IMR-90 (cell line): ENCODE results near the gene C2orf92. TPM values are rescaled to one million over a fixed set of nuclear protein-coding genes. Genes with fewer than 3 reads are reported as not detected.

ENCODE experiments used
- ATAC-seq: fragments of 200-7000 bp; cut with Tn5 transposase; 2 replicates; pipeline ENCODE4 v1.9.1; 2020; ENCODE audit warnings: low read depth, mild to moderate bottlenecking, moderate library complexity
- BruUV-seq: library from RNA; stranded (reverse); fragments of 400-500 nt; replicated peaks from 2 replicates; lab custom pipeline; 2021; lab: Mats Ljungman, UMichigan
- CTCF ChIA-PET: fragments of 300-600 bp; formaldehyde crosslinking; extraction: SDS; loops from one replicate; lab custom pipeline; 2021; ENCODE audit warnings: antibody characterized with exemption; lab: Yijun Ruan, JAX
- POLR2A ChIA-PET: fragments of 300-600 bp; sonication (Branson Sonifier 250); formaldehyde crosslinking; loops from one replicate; lab custom pipeline; 2022; ENCODE audit warnings: antibody characterized with exemption; ENCODE audit not compliant: unreplicated experiment; lab: Charles Lee
- DNase-seq: peaks from one replicate; pipeline ENCODE4 v3.0.0; 2013
- H2AFZ ChIP-seq: replicated peaks from 2 replicates; pipeline ENCODE3; 2013; ENCODE audit warnings: low read length, mild to moderate bottlenecking; ENCODE audit not compliant: poor library complexity
- H2AK5ac ChIP-seq: 2 replicates; pipeline ENCODE4 v1.6.1; 2013; ENCODE audit warnings: low read depth, low read length, inconsistent platforms
- H2AK9ac ChIP-seq: replicated peaks from 2 replicates; pipeline ENCODE3; 2013; ENCODE audit warnings: mild to moderate bottlenecking, low read depth, low read length, moderate library complexity; ENCODE audit not compliant: poor library complexity
- H2BK120ac ChIP-seq: 2 replicates; pipeline ENCODE4 v1.6.1; 2013; ENCODE audit warnings: low read depth, low read length, inconsistent platforms
- H2BK15ac ChIP-seq: 3 replicates; pipeline ENCODE4 v1.6.1; 2013; ENCODE audit warnings: low read depth, low read length, inconsistent platforms
- H2BK20ac ChIP-seq: 2 replicates; pipeline ENCODE4 v1.6.1; 2013; ENCODE audit warnings: low read depth, mild to moderate bottlenecking, inconsistent platforms, low read length, moderate library complexity
- H2BK5ac ChIP-seq: 2 replicates; pipeline ENCODE4 v1.6.1; 2013; ENCODE audit warnings: mild to moderate bottlenecking, low read depth, low read length, inconsistent platforms; ENCODE audit not compliant: poor library complexity, severe bottlenecking
- H3K14ac ChIP-seq: replicated peaks from 2 replicates; pipeline ENCODE4 v1.6.1; 2013; ENCODE audit warnings: low read depth, low read length, inconsistent platforms
- H3K18ac ChIP-seq: 2 replicates; pipeline ENCODE4 v1.6.1; 2013; ENCODE audit warnings: low read depth, low read length, control low read depth
- H3K23ac ChIP-seq: 2 replicates; pipeline ENCODE4 v1.6.1; 2013; ENCODE audit warnings: low read depth, low read length, inconsistent platforms
- H3K27ac ChIP-seq: 2 replicates; pipeline ENCODE4 v1.5.1; 2013; ENCODE audit warnings: mild to moderate bottlenecking, control low read depth, low read length; ENCODE audit not compliant: insufficient read depth
- H3K27me3 ChIP-seq: 2 replicates; pipeline ENCODE4 v1.6.1; 2013; ENCODE audit warnings: low read length; ENCODE audit not compliant: control insufficient read depth, insufficient read depth
- H3K36me3 ChIP-seq: 2 replicates; pipeline ENCODE4 v1.6.1; 2013; ENCODE audit warnings: low read length, mixed read lengths; ENCODE audit not compliant: control insufficient read depth, insufficient read depth
- H3K4ac ChIP-seq: 2 replicates; pipeline ENCODE4 v1.6.1; 2013; ENCODE audit warnings: low read depth, low read length, inconsistent platforms
- H3K4me1 ChIP-seq: 2 replicates; pipeline ENCODE4 v1.6.1; 2013; ENCODE audit warnings: low read length, mixed read lengths; ENCODE audit not compliant: control insufficient read depth, insufficient read depth
- H3K4me2 ChIP-seq: 2 replicates; pipeline ENCODE4 v1.6.1; 2013; ENCODE audit warnings: low read depth, mild to moderate bottlenecking, control low read depth, low read length, moderate library complexity
- H3K4me3 ChIP-seq: 2 replicates; pipeline ENCODE4 v1.5.1; 2013; ENCODE audit warnings: low read depth, mild to moderate bottlenecking, control low read depth, low read length, moderate library complexity; ENCODE audit not compliant: insufficient read depth
- H3K56ac ChIP-seq: 2 replicates; pipeline ENCODE4 v1.6.1; 2013; ENCODE audit warnings: low read length, inconsistent platforms; ENCODE audit not compliant: insufficient read depth; ENCODE audit errors: extremely low read depth
- H3K79me1 ChIP-seq, 2 experiments: 2 replicates each; pipeline ENCODE4 v1.6.1; 2013; ENCODE audit warnings: low read length in 2 of 2, inconsistent platforms in 1 of 2, low read depth in 1 of 2
- H3K9ac ChIP-seq: 2 replicates; pipeline ENCODE4 v1.6.1; 2013; ENCODE audit warnings: low read depth, low read length, control low read depth
- H3K9me1 ChIP-seq: 2 replicates; pipeline ENCODE4 v1.6.1; 2013; ENCODE audit warnings: low read length, inconsistent platforms; ENCODE audit not compliant: insufficient read depth
- H3K9me3 ChIP-seq: 2 replicates; pipeline ENCODE4 v1.6.1; 2013; ENCODE audit warnings: low read length; ENCODE audit not compliant: control insufficient read depth, insufficient read depth
- H4K20me1 ChIP-seq: 2 replicates; pipeline ENCODE4 v1.6.1; 2013; ENCODE audit warnings: low read length, inconsistent platforms; ENCODE audit not compliant: insufficient read depth
- H4K5ac ChIP-seq: 2 replicates; pipeline ENCODE4 v1.6.1; 2013; ENCODE audit warnings: mild to moderate bottlenecking, low read depth, low read length, control low read depth
- H4K8ac ChIP-seq, 2 experiments: 2 replicates each; pipeline ENCODE4 v1.6.1; 2013; ENCODE audit warnings: low read depth in 2 of 2, low read length in 2 of 2, control low read depth in 1 of 2, inconsistent platforms in 1 of 2
- H4K91ac ChIP-seq: 2 replicates; pipeline ENCODE4 v1.6.1; 2013; ENCODE audit warnings: low read depth, low read length, inconsistent platforms; ENCODE audit not compliant: insufficient read depth
- BHLHE40 ChIP-seq: fragments of 150-350 bp; IDR thresholded peaks from 2 replicates; pipeline ENCODE4 v1.6.1; 2016; ENCODE audit warnings: mild to moderate bottlenecking, low read depth, low read length
- CEBPB ChIP-seq: IDR thresholded peaks from 2 replicates; pipeline ENCODE4 v1.6.1; 2012; ENCODE audit warnings: low read depth, low read length, improper control_type of control experiment
- FOS ChIP-seq: fragments of 150-350 bp; IDR thresholded peaks from 2 replicates; pipeline ENCODE4 v1.6.1; 2016; ENCODE audit warnings: low read depth, low read length
- MAFK ChIP-seq: IDR thresholded peaks from 2 replicates; pipeline ENCODE4 v1.6.1; 2012; ENCODE audit warnings: low read depth, low read length, improper control_type of control experiment
- MXI1 ChIP-seq: IDR thresholded peaks from 2 replicates; pipeline ENCODE4 v1.6.1; 2012; ENCODE audit warnings: low read depth, mild to moderate bottlenecking, low read length, moderate library complexity, borderline replicate concordance
- NFE2L2 ChIP-seq: fragments of 150-350 bp; IDR thresholded peaks from 2 replicates; pipeline ENCODE4 v1.6.1; 2016; ENCODE audit warnings: low read depth, mild to moderate bottlenecking, low read length
- POLR2A ChIP-seq: IDR thresholded peaks from 2 replicates; pipeline ENCODE4 v1.6.1; 2012; ENCODE audit warnings: mild to moderate bottlenecking, low read depth, low read length
- RAD21 ChIP-seq: IDR thresholded peaks from 2 replicates; pipeline ENCODE4 v1.6.1; 2012; ENCODE audit warnings: low read length, improper control_type of control experiment
- RCOR1 ChIP-seq: IDR thresholded peaks from 2 replicates; pipeline ENCODE4 v1.6.1; 2012; ENCODE audit warnings: mild to moderate bottlenecking, low read length, improper control_type of control experiment; ENCODE audit not compliant: insufficient replicate concordance
- RFX5 ChIP-seq: IDR thresholded peaks from 2 replicates; pipeline ENCODE4 v1.8.0; 2012; ENCODE audit warnings: low read depth, mild to moderate bottlenecking, low read length, moderate library complexity
- SMC3 ChIP-seq: fragments of 150-350 bp; IDR thresholded peaks from 2 replicates; pipeline ENCODE4 v1.6.1; 2016; ENCODE audit warnings: low read depth, mild to moderate bottlenecking, antibody characterized with exemption, low read length, moderate library complexity
- WGBS, 2 experiments: methylation state at CpG; one replicate each; pipeline versions ENCODE4 v1.1.5 to v1.1.7; 2013; ENCODE audit warnings: missing lambda C conversion rate in 2 of 2; ENCODE audit not compliant: insufficient read length in 1 of 2; ENCODE audit errors: extremely low coverage in 2 of 2; 5-methylcytosine and 5-hydroxymethylcytosine counted together
- dilution Hi-C: fragments of 300-500 bp; cut with HindIII; formaldehyde crosslinking; loops from one replicate; pipeline ENCODE4 v1.14.3; 2018; ENCODE audit warnings: low sequenced_read_pairs; ENCODE audit not compliant: unreplicated experiment
- in situ Hi-C: fragments of 300-500 bp; cut with MboI; formaldehyde crosslinking; loops from 3 replicates; pipeline ENCODE4 v1.14.3; 2019; ENCODE audit warnings: low sequenced_read_pairs, inconsistent platforms, mixed read lengths
- intact Hi-C: fragments of 100-400 bp; cut with micrococcal nuclease; formaldehyde crosslinking; loops from 2 replicates; pipeline ENCODE4 v1.10.0; 2022
- polyA plus RNA-seq, 3 experiments: library from polyadenylated mRNA; depleted of rRNA; stranded (reverse); fragments of >200 nt; gene quantifications; 2 replicates each; pipeline ENCODE4 v1.2.3, GENCODE V29; 2012; ENCODE audit warnings: low replicate concordance in 1 of 3
- total RNA-seq: library from RNA; depleted of rRNA; stranded (reverse); fragments of >200 nt; gene quantifications from 2 replicates; pipeline ENCODE4 v1.2.3, GENCODE V29; 2012
- TF ChIP-seq, protein P1 (sequence below): fragments of 150-350 bp; IDR thresholded peaks from 2 replicates; pipeline ENCODE4 v1.6.1; 2016; ENCODE audit warnings: low read depth, mild to moderate bottlenecking, low read length, moderate library complexity, borderline replicate concordance
- TF ChIP-seq, protein P2 (sequence below): fragments of 150-350 bp; IDR thresholded peaks from 2 replicates; pipeline ENCODE4 v1.6.1; 2017; ENCODE audit warnings: mild to moderate bottlenecking, antibody characterized with exemption, low read length, low read depth

The C2orf92 gene
- total and polyA plus RNA-seq, 2 of the 4 experiments (the other 2 are of a cell fraction) = 0.90 to 2.5 TPM

DNA sequence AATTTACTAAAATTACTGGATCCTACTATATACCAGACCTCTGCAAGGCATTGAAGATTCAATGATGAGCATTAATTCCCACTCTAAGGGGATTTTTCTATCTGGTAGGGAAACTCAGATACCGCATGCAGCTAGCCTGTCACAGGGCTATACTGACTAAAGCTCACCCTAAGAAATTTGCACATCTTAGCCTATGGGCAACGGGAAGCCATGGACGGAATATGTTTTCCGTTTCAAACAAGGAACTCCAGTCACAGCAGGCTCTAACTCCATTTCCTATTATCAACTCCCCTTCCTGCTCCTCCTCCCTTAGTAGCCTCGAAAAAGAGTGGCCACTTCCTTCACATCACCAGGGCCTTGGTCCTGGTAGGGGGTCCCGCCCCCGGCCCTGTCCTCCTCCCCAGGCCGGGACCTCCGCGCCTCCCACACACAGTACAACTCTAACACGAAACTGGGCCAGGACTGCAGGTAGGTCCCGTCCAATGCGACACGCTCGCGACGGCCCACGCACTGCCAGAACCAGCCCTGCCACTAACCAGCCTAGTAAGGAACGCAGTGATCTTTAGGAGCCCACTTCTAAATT is 24.3 kb upstream of the C2orf92 start:
- H3K18ac ChIP-seq = peak overlapping the region; percentile 10; the same call in 1 of the 2 replicates
- peaks cover 15% of the 10 kb centered on the region for H3K36me3 ChIP-seq
- peak overlapping the region; percentile 62; the same call in 1 of the 2 replicates for H3K23ac ChIP-seq
- H3K9me3 ChIP-seq = no peaks in the 10 kb centered on the region
- no TSS peak for BruUV-seq
- H2BK120ac ChIP-seq = peak overlapping the region; percentile 17
- no peaks in the 10 kb centered on the region for H3K27me3 ChIP-seq
- TF ChIP-seq RCOR1 (no peak), RFX5 (no peak), POLR2A (no peak), MAFK (no peak), FOS (no peak), SMC3 (no peak), CEBPB (no peak), NFE2L2 (no peak), RAD21 (no peak), MXI1 (no peak), BHLHE40 (no peak)
- TF ChIP-seq, protein P1, sequence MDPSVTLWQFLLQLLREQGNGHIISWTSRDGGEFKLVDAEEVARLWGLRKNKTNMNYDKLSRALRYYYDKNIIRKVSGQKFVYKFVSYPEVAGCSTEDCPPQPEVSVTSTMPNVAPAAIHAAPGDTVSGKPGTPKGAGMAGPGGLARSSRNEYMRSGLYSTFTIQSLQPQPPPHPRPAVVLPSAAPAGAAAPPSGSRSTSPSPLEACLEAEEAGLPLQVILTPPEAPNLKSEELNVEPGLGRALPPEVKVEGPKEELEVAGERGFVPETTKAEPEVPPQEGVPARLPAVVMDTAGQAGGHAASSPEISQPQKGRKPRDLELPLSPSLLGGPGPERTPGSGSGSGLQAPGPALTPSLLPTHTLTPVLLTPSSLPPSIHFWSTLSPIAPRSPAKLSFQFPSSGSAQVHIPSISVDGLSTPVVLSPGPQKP = no peak
- TF ChIP-seq, protein P2, sequence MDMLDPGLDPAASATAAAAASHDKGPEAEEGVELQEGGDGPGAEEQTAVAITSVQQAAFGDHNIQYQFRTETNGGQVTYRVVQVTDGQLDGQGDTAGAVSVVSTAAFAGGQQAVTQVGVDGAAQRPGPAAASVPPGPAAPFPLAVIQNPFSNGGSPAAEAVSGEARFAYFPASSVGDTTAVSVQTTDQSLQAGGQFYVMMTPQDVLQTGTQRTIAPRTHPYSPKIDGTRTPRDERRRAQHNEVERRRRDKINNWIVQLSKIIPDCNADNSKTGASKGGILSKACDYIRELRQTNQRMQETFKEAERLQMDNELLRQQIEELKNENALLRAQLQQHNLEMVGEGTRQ = no peak
- H2AK9ac ChIP-seq = peak overlapping the region; percentile 62
- peak overlapping the region; percentile 91 for H2AFZ ChIP-seq
- no peak overlapping the region for H3K56ac ChIP-seq
- in situ Hi-C loops (no loop called here), intact Hi-C loops (no loop called here), dilution Hi-C loops (no loop called here)
- H3K27ac ChIP-seq = peak overlapping the region; percentile 37
- no peaks in the 10 kb centered on the region for H3K9me1 ChIP-seq
- peak overlapping the region; percentile 71 for H4K5ac ChIP-seq
- peak overlapping the region; percentile 45 for H3K4me3 ChIP-seq
- no peak overlapping the region for H2BK20ac ChIP-seq
- no peak overlapping the region; the same call in 2 of the 3 replicates for H2BK15ac ChIP-seq
- H3K4me2 ChIP-seq = peak overlapping the region; percentile 85
- H4K91ac ChIP-seq = peak overlapping the region; percentile 26
- 0 out of 2 replicates have a peak overlapping the region, but pooled peaks have one; percentile 33 for H2AK5ac ChIP-seq
- ATAC-seq = peak; percentile 45
- H3K14ac ChIP-seq = peak overlapping the region; percentile 51
- H4K20me1 ChIP-seq = no peaks in the 10 kb centered on the region
- peaks cover 13 to 20% of the 10 kb centered on the region in 2 experiments for H3K79me1 ChIP-seq
- H3K9ac ChIP-seq = peak overlapping the region; percentile 74
- H4K8ac ChIP-seq = peak overlapping the region; percentile 92
- H2BK5ac ChIP-seq = peak overlapping the region; percentile 33
- H3K4ac ChIP-seq = peak overlapping the region; percentile 70
- ChIA-PET POLR2A (interaction anchor here (1.9 kb wide), 1 partner anchor 18 kb away, joined by 15 read pairs; the partner anchor contains the start of gene ACTR1B), CTCF (interaction anchor here (1.6 kb wide), 1 partner anchor 17 kb away, joined by 3 read pairs; no protein-coding TSS in a partner anchor)
- peaks cover 5% of the 10 kb centered on the region; the same call in 1 of the 2 replicates for H3K4me1 ChIP-seq
- WGBS, 2 experiments = 7% methylated on average over 9 of the region's 19 CpGs; no CpG with 5 or more reads in 1 of the 2 experiments
- no peak for DNase-seq
